Measurements from ENCODE around the gene THSD4.

Gene THSD4

GRCh38 chr15:71780115-71780976 is 665.1 kb downstream of the THSD4 start:
- Histone ChIP-seq H3K36me3 (replicated peaks) (no peaks in the 10 kb centered on the region), H3K9me3 (no peaks in the 10 kb centered on the region), H3K4me1 (no peaks in the 10 kb centered on the region), H3K27me3 (ENCODE audit: low read depth) (no peaks in the 10 kb centered on the region), H3K4me3 (no peak overlapping the region)
- DNase-seq (ENCODE audit: low spot score in 2 of 2) = peak; percentile 72 to 74
- in situ Hi-C loops (cut with MboI; ENCODE audit: low sequenced_read_pairs) = no loop called here

GRCh38 chr15:71781179-71781964 is 666.1 kb downstream of the THSD4 start:
- H3K27me3 ChIP-seq (ENCODE audit: low read depth) = no peaks in the 10 kb centered on the region
- DNase-seq (ENCODE audit: low spot score in 2 of 2) = no peak
- H3K9me3 ChIP-seq = no peaks in the 10 kb centered on the region
- no peak overlapping the region for H3K4me3 ChIP-seq
- no peaks in the 10 kb centered on the region for H3K4me1 ChIP-seq
- in situ Hi-C loops (cut with MboI; ENCODE audit: low sequenced_read_pairs) = no loop called here
- no peaks in the 10 kb centered on the region for H3K36me3 ChIP-seq (replicated peaks)

- H3K4me3 ChIP-seq = no peak overlapping the region
- in situ Hi-C loops (cut with MboI; ENCODE audit: low sequenced_read_pairs) = no loop called here
Measured at GRCh38 chr15:71781965-71782265, 666.6 kb downstream of the THSD4 start.

GRCh38 chr15:71782422-71783165 is 667.3 kb downstream of the THSD4 start:
- no peaks in the 10 kb centered on the region for H3K9me3 ChIP-seq
- H3K27me3 ChIP-seq (ENCODE audit: low read depth) = no peaks in the 10 kb centered on the region
- peak in 1 of 2 experiments; percentile 16 for DNase-seq (ENCODE audit: low spot score in 2 of 2)
- H3K36me3 ChIP-seq (replicated peaks) = no peaks in the 10 kb centered on the region
- no peak overlapping the region for H3K4me3 ChIP-seq
- in situ Hi-C loops (cut with MboI; ENCODE audit: low sequenced_read_pairs) = no loop called here
- no peaks in the 10 kb centered on the region for H3K4me1 ChIP-seq

More at GRCh38 chr15:71781965-71782265, 666.6 kb downstream of the THSD4 start:
- Histone ChIP-seq H3K4me1 (no peaks in the 10 kb centered on the region), H3K27me3 (ENCODE audit: low read depth) (no peaks in the 10 kb centered on the region), H3K36me3 (replicated peaks) (no peaks in the 10 kb centered on the region), H3K9me3 (no peaks in the 10 kb centered on the region)
- DNase-seq (ENCODE audit: low spot score in 2 of 2) = peak in 1 of 2 experiments; percentile 6

- DNase-seq (ENCODE audit: low spot score in 2 of 2) = peak in 1 of 2 experiments; percentile 73
- no peak overlapping the region for H3K4me3 ChIP-seq
- no peaks in the 10 kb centered on the region for H3K4me1 ChIP-seq
- H3K36me3 ChIP-seq (replicated peaks) = no peaks in the 10 kb centered on the region
- H3K27me3 ChIP-seq (ENCODE audit: low read depth) = no peaks in the 10 kb centered on the region
- in situ Hi-C loops (cut with MboI; ENCODE audit: low sequenced_read_pairs) = no loop called here
- H3K9me3 ChIP-seq = no peaks in the 10 kb centered on the region
Measured at GRCh38 chr15:71784719-71785118, 669.4 kb downstream of the THSD4 start.

- H3K4me1 ChIP-seq = no peaks in the 10 kb centered on the region
- in situ Hi-C loops (cut with MboI; ENCODE audit: low sequenced_read_pairs) = no loop called here
- no peak for DNase-seq (ENCODE audit: low spot score in 2 of 2)
- H3K27me3 ChIP-seq (ENCODE audit: low read depth) = no peaks in the 10 kb centered on the region
- no peaks in the 10 kb centered on the region for H3K36me3 ChIP-seq (replicated peaks)
- H3K4me3 ChIP-seq = no peak overlapping the region
- no peaks in the 10 kb centered on the region for H3K9me3 ChIP-seq
Measured at GRCh38 chr15:71785996-71786395, 670.7 kb downstream of the THSD4 start.

GRCh38 chr15:71786673-71787072 is 671.4 kb downstream of the THSD4 start:
- Histone ChIP-seq H3K9me3 (no peaks in the 10 kb centered on the region), H3K4me3 (no peak overlapping the region), H3K36me3 (replicated peaks) (no peaks in the 10 kb centered on the region), H3K27me3 (ENCODE audit: low read depth) (no peaks in the 10 kb centered on the region), H3K4me1 (no peaks in the 10 kb centered on the region)
- in situ Hi-C loops (cut with MboI; ENCODE audit: low sequenced_read_pairs) = no loop called here
- peak in 1 of 2 experiments; percentile 7 for DNase-seq (ENCODE audit: low spot score in 2 of 2)

GRCh38 chr15:71788646-71789579 is 673.6 kb downstream of the THSD4 start:
- DNase-seq (ENCODE audit: low spot score in 2 of 2) = peak in 1 of 2 experiments; percentile 4
- H3K4me1 ChIP-seq = no peaks in the 10 kb centered on the region
- no peak overlapping the region for H3K4me3 ChIP-seq
- H3K27me3 ChIP-seq (ENCODE audit: low read depth) = no peaks in the 10 kb centered on the region
- no peaks in the 10 kb centered on the region for H3K9me3 ChIP-seq
- in situ Hi-C loops (cut with MboI; ENCODE audit: low sequenced_read_pairs) = no loop called here
- H3K36me3 ChIP-seq (replicated peaks) = no peaks in the 10 kb centered on the region

- Histone ChIP-seq H3K36me3 (replicated peaks) (no peaks in the 10 kb centered on the region), H3K27me3 (ENCODE audit: low read depth) (no peaks in the 10 kb centered on the region), H3K9me3 (no peaks in the 10 kb centered on the region), H3K4me1 (no peaks in the 10 kb centered on the region), H3K4me3 (no peak overlapping the region)
- in situ Hi-C loops (cut with MboI; ENCODE audit: low sequenced_read_pairs) = no loop called here
- no peak for DNase-seq (ENCODE audit: low spot score in 2 of 2)
Measured at GRCh38 chr15:71789616-71790015, 674.3 kb downstream of the THSD4 start.

GRCh38 chr15:71790081-71790480 is 674.8 kb downstream of the THSD4 start:
- Histone ChIP-seq H3K27me3 (ENCODE audit: low read depth) (no peaks in the 10 kb centered on the region), H3K4me1 (no peaks in the 10 kb centered on the region), H3K4me3 (no peak overlapping the region), H3K36me3 (replicated peaks) (no peaks in the 10 kb centered on the region), H3K9me3 (no peaks in the 10 kb centered on the region)
- in situ Hi-C loops (cut with MboI; ENCODE audit: low sequenced_read_pairs) = no loop called here
- peak in 1 of 2 experiments; percentile 7 for DNase-seq (ENCODE audit: low spot score in 2 of 2)

- H3K4me1 ChIP-seq = no peaks in the 10 kb centered on the region
- in situ Hi-C loops (cut with MboI; ENCODE audit: low sequenced_read_pairs) = no loop called here
- no peak overlapping the region for H3K4me3 ChIP-seq
- H3K36me3 ChIP-seq (replicated peaks) = no peaks in the 10 kb centered on the region
- DNase-seq (ENCODE audit: low spot score in 2 of 2) = no peak
- no peaks in the 10 kb centered on the region for H3K9me3 ChIP-seq
- no peaks in the 10 kb centered on the region for H3K27me3 ChIP-seq (ENCODE audit: low read depth)
Measured at GRCh38 chr15:71791975-71792374, 676.7 kb downstream of the THSD4 start.

GRCh38 chr15:71792521-71792920 is 677.2 kb downstream of the THSD4 start:
- no peaks in the 10 kb centered on the region for H3K4me1 ChIP-seq
- in situ Hi-C loops (cut with MboI; ENCODE audit: low sequenced_read_pairs) = no loop called here
- no peaks in the 10 kb centered on the region for H3K36me3 ChIP-seq (replicated peaks)
- no peaks in the 10 kb centered on the region for H3K27me3 ChIP-seq (ENCODE audit: low read depth)
- no peak overlapping the region for H3K4me3 ChIP-seq
- no peak for DNase-seq (ENCODE audit: low spot score in 2 of 2)
- no peaks in the 10 kb centered on the region for H3K9me3 ChIP-seq

- no peaks in the 10 kb centered on the region for H3K27me3 ChIP-seq (ENCODE audit: low read depth)
- no peak overlapping the region for H3K4me3 ChIP-seq
- no peak for DNase-seq (ENCODE audit: low spot score in 2 of 2)
- in situ Hi-C loops (cut with MboI; ENCODE audit: low sequenced_read_pairs) = no loop called here
- H3K36me3 ChIP-seq (replicated peaks) = no peaks in the 10 kb centered on the region
- no peaks in the 10 kb centered on the region for H3K9me3 ChIP-seq
- no peaks in the 10 kb centered on the region for H3K4me1 ChIP-seq
Measured at GRCh38 chr15:71798641-71799040, 683.4 kb downstream of the THSD4 start.

Measured in HAP-1 (cell line).